Vagina (tissue), 2 donors: Measurements from ENCODE around the gene BSDC1.

Source experiments
- CTCF ChIP-seq, 3 experiments: fragments of 450-650 bp in 2 of 3; fragments of 200-600 bp in 1 of 3; sonication (generic) in 1 of 3; IDR thresholded peaks; one replicate each; pipeline ENCODE4 v1.5.1; 2017 to 2019; ENCODE audit warnings: antibody characterized with exemption in 3 of 3, mild to moderate bottlenecking in 2 of 3, moderate library complexity in 2 of 3
- POLR2A ChIP-seq, 2 donors: fragments of 450-650 bp; IDR thresholded peaks; one replicate each; pipeline ENCODE4 v1.6.1; 2017; ENCODE audit warnings: antibody characterized with exemption in 2 of 2, mild to moderate bottlenecking in 2 of 2, moderate library complexity in 2 of 2
- POLR2AphosphoS5 ChIP-seq, 2 donors: sonication (generic); formaldehyde crosslinking; IDR thresholded peaks; one replicate each; pipeline ENCODE4 v1.9.0; 2017; ENCODE audit warnings: antibody characterized with exemption in 2 of 2, mild to moderate bottlenecking in 2 of 2, low read depth in 1 of 2; ENCODE audit not compliant: insufficient read depth in 1 of 2

DNA sequence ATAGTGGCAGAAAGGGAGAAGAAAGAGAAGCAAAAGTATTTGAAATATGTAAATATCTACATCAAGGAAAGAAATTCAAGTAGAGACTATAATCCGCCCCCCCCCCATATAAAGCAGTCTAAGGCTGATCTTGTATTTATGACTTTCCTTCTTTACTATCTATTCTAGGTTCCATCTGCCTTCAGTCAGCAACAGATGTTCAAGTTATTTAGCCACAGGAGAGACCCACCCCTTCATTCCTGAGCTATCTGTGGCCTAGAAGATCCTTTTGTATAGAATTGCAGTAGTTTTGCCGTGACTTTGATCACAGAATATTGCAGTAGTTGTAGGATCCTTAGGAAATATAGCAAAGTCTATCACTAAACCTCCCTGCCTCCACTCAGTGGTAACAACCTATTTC lies 10.7 kb upstream of the BSDC1 start:
- TF ChIP-seq CTCF (IDR thresholded peaks at IDR 0.05), result no peak
- no peak for TF ChIP-seq POLR2AphosphoS5 (IDR thresholded peaks at IDR 0.05; ENCODE audit: insufficient read depth in 1 of 2, low read depth in 1 of 2)
- no peak for TF ChIP-seq POLR2A (IDR thresholded peaks at IDR 0.05)
